HG03378 (cell line): ENCODE results near the gene SMAD1.
"Not testable (repeated sequence)": the region's sequence is repeated elsewhere in the genome, so short reads cannot be mapped to it uniquely, and the experiment has no call there.

Experiments
- ATAC-seq: cut with Tn5 transposase; IDR thresholded peaks from one replicate; pipeline ENCODE4 v1.9.1; 2021; ENCODE audit warnings: mild to moderate bottlenecking, moderate library complexity; ENCODE audit not compliant: unreplicated experiment

SMAD1 gene

GRCh38 chr4:145525291-145525740 lies 43.7 kb downstream of the SMAD1 start:
- no peak for ATAC-seq

- no peak for ATAC-seq
These were observed 46.1 kb downstream of the SMAD1 start for GRCh38 chr4:145527773-145528172.

GRCh38 chr4:145528601-145529000 lies 46.9 kb downstream of the SMAD1 start:
- no peak for ATAC-seq

GRCh38 chr4:145530189-145530588 lies 48.5 kb downstream of the SMAD1 start:
- ATAC-seq = no peak

- ATAC-seq = no peak
These were observed 49.0 kb downstream of the SMAD1 start for GRCh38 chr4:145530662-145531061.

- ATAC-seq = no peak
These were observed 49.6 kb downstream of the SMAD1 start for GRCh38 chr4:145531223-145531622.

GRCh38 chr4:145531859-145532258 lies 50.2 kb downstream of the SMAD1 start:
- ATAC-seq = no peak

- no peak for ATAC-seq
These were observed 51.3 kb downstream of the SMAD1 start for GRCh38 chr4:145533001-145533400.

- not testable (repeated sequence) for ATAC-seq
These were observed 51.8 kb downstream of the SMAD1 start for GRCh38 chr4:145533415-145533814.

GRCh38 chr4:145533961-145534360 lies 52.3 kb downstream of the SMAD1 start:
- no peak for ATAC-seq

- no peak for ATAC-seq
These were observed 53.5 kb downstream of the SMAD1 start for GRCh38 chr4:145535202-145535601.

GRCh38 chr4:145536044-145536443 lies 54.4 kb downstream of the SMAD1 start:
- ATAC-seq = no peak

GRCh38 chr4:145538596-145538995 lies 56.9 kb downstream of the SMAD1 start:
- no peak for ATAC-seq

GRCh38 chr4:145539671-145540070 lies 58.0 kb downstream of the SMAD1 start:
- ATAC-seq = no peak

GRCh38 chr4:145540235-145540634 lies 58.6 kb downstream of the SMAD1 start:
- ATAC-seq = no peak

GRCh38 chr4:145541346-145541745 lies 59.7 kb downstream of the SMAD1 start:
- no peak for ATAC-seq

- ATAC-seq = no peak
These were observed 63.4 kb downstream of the SMAD1 start for GRCh38 chr4:145545031-145545430.

GRCh38 chr4:145545538-145546174 lies 64.0 kb downstream of the SMAD1 start:
- no peak for ATAC-seq

- no peak for ATAC-seq
These were observed 64.7 kb downstream of the SMAD1 start for GRCh38 chr4:145546175-145546915.

- no peak for ATAC-seq
These were observed 70.0 kb downstream of the SMAD1 start for GRCh38 chr4:145551660-145552059.

GRCh38 chr4:145552181-145552822 lies 70.6 kb downstream of the SMAD1 start:
- ATAC-seq = peak; percentile 82

- ATAC-seq = no peak
These were observed 71.7 kb downstream of the SMAD1 start for GRCh38 chr4:145553375-145553774.
